CD4-positive, alpha-beta T cell treated with Interleukin-6 for 4 hours (primary cell): ENCODE results near the gene CEP55.
"Not testable (repeated sequence)": the region's sequence is repeated elsewhere in the genome, so short reads cannot be mapped to it uniquely, and the experiment has no call there.

ENCODE experiments used
- DNase-seq: peaks from one replicate; pipeline ENCODE4 v3.0.0-alpha.2; 2020; ENCODE audit warnings: mixed read lengths

Gene CEP55

GRCh38 chr10:93496322-93497041, at the start of gene CEP55:
Gene CEP55, plus strand, starts transcription at chr10:93496612. Its CDS starts 3,440 bp downstream, at chr10:93500052.
- peak; percentile 95 for DNase-seq

GRCh38 chr10:93447019-93447418, 49.4 kb upstream of the CEP55 start:
- DNase-seq: no peak

GRCh38 chr10:93447970-93448369, 48.4 kb upstream of the CEP55 start:
- no peak for DNase-seq

- no peak for DNase-seq
These were observed 45.0 kb upstream of the CEP55 start for GRCh38 chr10:93451244-93451947.

GRCh38 chr10:93452143-93452542, 44.3 kb upstream of the CEP55 start:
- no peak for DNase-seq

- DNase-seq: no peak
These were observed 42.3 kb upstream of the CEP55 start for GRCh38 chr10:93454146-93454545.

- DNase-seq: no peak
These were observed 41.7 kb upstream of the CEP55 start for GRCh38 chr10:93454736-93455135.

GRCh38 chr10:93456480-93456879, 39.9 kb upstream of the CEP55 start:
- no peak for DNase-seq

GRCh38 chr10:93457511-93457910, 38.9 kb upstream of the CEP55 start:
- DNase-seq: no peak

- DNase-seq: no peak
These were observed 37.6 kb upstream of the CEP55 start for GRCh38 chr10:93458821-93459257.

GRCh38 chr10:93459466-93459865, 36.9 kb upstream of the CEP55 start:
- no peak for DNase-seq

- no peak for DNase-seq
These were observed 35.2 kb upstream of the CEP55 start for GRCh38 chr10:93461109-93461806.

- no peak for DNase-seq
These were observed 34.6 kb upstream of the CEP55 start for GRCh38 chr10:93461807-93462178.

- no peak for DNase-seq
These were observed 34.0 kb upstream of the CEP55 start for GRCh38 chr10:93462371-93462770.

GRCh38 chr10:93462881-93463280, 33.5 kb upstream of the CEP55 start:
- peak; percentile 6 for DNase-seq

GRCh38 chr10:93463723-93464476, 32.5 kb upstream of the CEP55 start:
- DNase-seq: no peak

GRCh38 chr10:93464776-93465388, 31.5 kb upstream of the CEP55 start:
- no peak for DNase-seq

- no peak for DNase-seq
These were observed 30.4 kb upstream of the CEP55 start for GRCh38 chr10:93465806-93466675.

GRCh38 chr10:93467635-93468034, 28.8 kb upstream of the CEP55 start:
- not testable (repeated sequence) for DNase-seq

- DNase-seq: no peak
These were observed 27.8 kb upstream of the CEP55 start for GRCh38 chr10:93468461-93469213.

GRCh38 chr10:93469454-93469853, 27.0 kb upstream of the CEP55 start:
- DNase-seq: no peak
